Measurements from ENCODE around the gene TRMT112.

GRCh38 chr11:64351136-64351631, 33.8 kb upstream of the TRMT112 start:
- no peak for TF ChIP-seq TEAD4 (IDR thresholded peaks at IDR 0.05; ENCODE audit: low read depth, low read length)
- no peak for TF ChIP-seq BRCA1 (IDR thresholded peaks at IDR 0.05; ENCODE audit: low read depth, low read length)
- TF ChIP-seq YY1 (IDR thresholded peaks at IDR 0.05; ENCODE audit: low read depth, low read length) = no peak
- no peak for TF ChIP-seq JUND (IDR thresholded peaks at IDR 0.05; ENCODE audit: low read length)
- no peak for TF ChIP-seq CTCF (IDR thresholded peaks at IDR 0.05; ENCODE audit: control extremely low read depth in 1 of 3, insufficient read depth in 1 of 3, low read depth in 1 of 3, low read length in 3 of 3)
- no peak for TF ChIP-seq TAF1 (IDR thresholded peaks at IDR 0.05; ENCODE audit: low read depth, low read length)
- no peak for TF ChIP-seq POLR2AphosphoS5 (IDR thresholded peaks at IDR 0.05; ENCODE audit: low read depth, low read length)
- TF ChIP-seq, protein P1, sequence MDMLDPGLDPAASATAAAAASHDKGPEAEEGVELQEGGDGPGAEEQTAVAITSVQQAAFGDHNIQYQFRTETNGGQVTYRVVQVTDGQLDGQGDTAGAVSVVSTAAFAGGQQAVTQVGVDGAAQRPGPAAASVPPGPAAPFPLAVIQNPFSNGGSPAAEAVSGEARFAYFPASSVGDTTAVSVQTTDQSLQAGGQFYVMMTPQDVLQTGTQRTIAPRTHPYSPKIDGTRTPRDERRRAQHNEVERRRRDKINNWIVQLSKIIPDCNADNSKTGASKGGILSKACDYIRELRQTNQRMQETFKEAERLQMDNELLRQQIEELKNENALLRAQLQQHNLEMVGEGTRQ (IDR thresholded peaks at IDR 0.05; ENCODE audit: low read length) = no peak
- no peak for TF ChIP-seq NANOG (IDR thresholded peaks at IDR 0.05; ENCODE audit: insufficient read depth, low read depth, low read length, poor library complexity, severe bottlenecking)
- no peak for TF ChIP-seq SUZ12 (IDR thresholded peaks at IDR 0.05; ENCODE audit: low read length)
- no peak for TF ChIP-seq RFX5 (IDR thresholded peaks at IDR 0.05; ENCODE audit: borderline replicate concordance, low read depth, low read length)
- TF ChIP-seq ATF3 (IDR thresholded peaks at IDR 0.05; ENCODE audit: insufficient read depth, low read depth, low read length) = no peak
- TF ChIP-seq POLR2A (IDR thresholded peaks at IDR 0.05; ENCODE audit: control extremely low read depth in 1 of 2, low read depth in 2 of 2, low read length in 2 of 2) = no peak
